Bronchial epithelial cell (primary cell): Measurements from ENCODE around the gene CD9. TPM values are rescaled to one million over a fixed set of nuclear protein-coding genes. Genes with fewer than 3 reads are reported as not detected.

Experiments
- DNase-seq: peaks from one replicate; pipeline ENCODE4 v3.0.0-alpha.2; 2010; ENCODE audit warnings: low read depth
- FAIRE-seq: peaks from 2 replicates; lab custom pipeline; 2011; peaks lifted over from hg19 to GRCh38; lab: Jason Lieb, UNC
- H3K27me3 ChIP-seq: 2 replicates; pipeline ENCODE4 v1.5.1; 2011; ENCODE audit warnings: low read length; ENCODE audit not compliant: control insufficient read depth, insufficient read depth
- H3K36me3 ChIP-seq: 2 replicates; pipeline ENCODE4 v1.5.1; 2011; ENCODE audit warnings: low read length; ENCODE audit not compliant: control insufficient read depth, insufficient read depth
- H3K4me3 ChIP-seq: 2 replicates; pipeline ENCODE4 v1.5.1; 2011; ENCODE audit warnings: mild to moderate bottlenecking, low read depth, low read length, control low read depth
- CTCF ChIP-seq: IDR thresholded peaks from 2 replicates; pipeline ENCODE4 v1.5.1; 2011; ENCODE audit warnings: mild to moderate bottlenecking, moderate library complexity, low read length, control low read depth, inconsistent platforms; ENCODE audit not compliant: insufficient read depth, severe bottlenecking
- total RNA-seq: library from RNA; depleted of rRNA; stranded (reverse); fragments of >200 nt; gene quantifications from 2 replicates; pipeline ENCODE4 v1.2.1, GENCODE V29; 2014

Gene CD9
- total RNA-seq, 1 donor from 2014 or later: 634 TPM

GRCh38 chr12:6278439-6279255, 78.4 kb downstream of the CD9 start:
- no peaks in the 10 kb centered on the region for H3K36me3 ChIP-seq
- no peak for FAIRE-seq
- peak overlapping the region; percentile 17 for H3K4me3 ChIP-seq
- TF ChIP-seq CTCF: peak; percentile 49
- H3K27me3 ChIP-seq: no peaks in the 10 kb centered on the region
- DNase-seq: peak; percentile 80

GRCh38 chr12:6279256-6279628, 79.0 kb downstream of the CD9 start:
- Histone ChIP-seq H3K36me3 (no peaks in the 10 kb centered on the region), H3K4me3 (no peak overlapping the region), H3K27me3 (no peaks in the 10 kb centered on the region)
- TF ChIP-seq CTCF: no peak
- DNase-seq (no peak), FAIRE-seq (no peak)

- no peaks in the 10 kb centered on the region for H3K36me3 ChIP-seq
- FAIRE-seq (no peak), DNase-seq (peak; percentile 34)
- TF ChIP-seq CTCF: no peak
- no peaks in the 10 kb centered on the region for H3K27me3 ChIP-seq
- H3K4me3 ChIP-seq: no peak overlapping the region
Observed at GRCh38 chr12:6279631-6280030, 79.4 kb downstream of the CD9 start.

GRCh38 chr12:6280053-6280469, 79.9 kb downstream of the CD9 start:
- Histone ChIP-seq H3K36me3 (no peaks in the 10 kb centered on the region), H3K4me3 (no peak overlapping the region), H3K27me3 (no peaks in the 10 kb centered on the region)
- DNase-seq (peak; percentile 96), FAIRE-seq (peak; percentile 97)
- TF ChIP-seq CTCF: no peak

GRCh38 chr12:6280672-6281071, 80.5 kb downstream of the CD9 start:
- no peak overlapping the region for H3K4me3 ChIP-seq
- FAIRE-seq (no peak), DNase-seq (no peak)
- no peaks in the 10 kb centered on the region for H3K36me3 ChIP-seq
- TF ChIP-seq CTCF: no peak
- no peaks in the 10 kb centered on the region for H3K27me3 ChIP-seq
